ENCODE data around the gene CACNA1C.

DNA sequence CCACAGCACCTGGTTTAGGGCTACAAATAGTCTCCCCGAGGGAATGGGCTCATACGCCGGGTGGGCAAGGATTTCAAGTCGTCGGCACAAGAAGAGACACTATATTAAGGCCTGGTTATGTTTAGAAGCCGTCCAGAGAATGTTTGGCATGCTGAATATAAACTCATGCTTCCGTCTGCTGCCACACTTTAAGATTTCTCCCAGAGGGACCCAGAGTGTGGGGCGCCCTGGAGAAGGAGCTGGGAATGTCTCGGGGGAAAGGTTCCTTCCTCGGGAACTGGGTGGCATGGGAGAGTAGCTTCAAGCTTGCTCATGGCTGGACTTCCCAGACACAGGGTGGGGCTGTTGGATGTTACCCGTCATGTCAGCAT is 295.7 kb downstream of the CACNA1C start:
- no peak for TF ChIP-seq POLR2A (IDR thresholded peaks at IDR 0.05; ENCODE audit: low read depth, low read length)
- no peak for TF ChIP-seq CTCF (conservative IDR thresholded peaks at IDR 0.05; ENCODE audit: low read depth, low read length)
- TF ChIP-seq RFX5 (IDR thresholded peaks at IDR 0.05; ENCODE audit: low read depth, low read length), result no peak
- no peak for TF ChIP-seq RAD21 (IDR thresholded peaks at IDR 0.05; ENCODE audit: low read length)

Measured in IMR-90 (cell line).